ENCODE data around the gene TAPT1. TPM values are rescaled to one million over a fixed set of nuclear protein-coding genes. Genes with fewer than 3 reads are reported as not detected.

The TAPT1 gene
- total and polyA plus RNA-seq, 9 of the 15 experiments (the other 6 are each of a cell fraction or from before 2014, with no cell fraction given) = 1.6 to 36.7 (median 20.7) TPM

DNA sequence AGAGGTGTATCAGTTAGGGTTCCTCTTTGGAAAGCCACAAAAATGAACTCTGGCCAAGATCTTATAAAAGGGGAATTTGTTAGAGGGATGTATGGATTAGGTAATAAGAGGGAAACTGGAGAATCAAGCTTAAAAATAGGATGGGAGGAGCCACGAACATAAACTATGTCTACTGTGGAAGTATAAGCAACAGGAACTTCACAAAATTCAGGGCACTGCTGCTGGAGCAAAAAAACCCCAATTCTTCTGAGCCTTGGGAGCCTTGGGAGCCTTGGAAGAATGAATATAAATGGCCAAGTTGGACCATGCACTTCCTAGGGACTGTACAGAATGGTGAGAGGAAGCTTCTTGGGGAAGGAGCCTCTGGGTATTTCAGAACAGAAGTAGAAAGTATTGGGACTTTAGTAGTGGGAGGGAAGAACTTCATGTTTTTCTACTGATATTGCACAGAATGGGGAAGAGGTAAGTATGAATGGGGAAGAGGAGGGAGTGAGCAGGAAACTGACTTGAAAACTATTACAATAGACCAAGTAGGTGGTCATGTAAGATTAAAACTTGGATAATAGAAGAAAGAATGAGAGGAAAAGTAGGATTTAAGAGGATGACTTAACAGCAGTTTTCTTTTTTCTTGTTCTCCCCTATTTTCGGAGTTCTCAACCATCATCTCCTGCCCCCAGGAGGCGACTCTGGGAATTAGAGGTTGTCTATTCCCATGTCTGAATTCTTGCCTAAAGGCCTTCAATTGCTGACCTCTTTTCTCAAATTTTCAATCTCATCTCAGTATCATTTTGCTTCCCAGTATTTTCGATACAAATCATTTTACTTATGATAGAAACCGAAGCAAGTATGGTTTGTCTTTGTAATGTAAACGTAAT is 44.4 kb upstream of the TAPT1 start:
- no peaks in the 10 kb centered on the region for H3K79me2 ChIP-seq (ENCODE audit: control insufficient read depth, insufficient read depth, low read length)
- ATAC-seq = peak; percentile 64
- H2AFZ ChIP-seq (ENCODE audit: low read depth, low read length) = no peak overlapping the region
- H4K20me1 ChIP-seq (replicated peaks; ENCODE audit: control insufficient read depth, insufficient read depth, low read length) = no peaks in the 10 kb centered on the region
- WGBS (ENCODE audit: insufficient coverage, low coverage, missing lambda C conversion rate) = 0% methylated on average over 6 of the region's 6 CpGs
- no peaks in the 10 kb centered on the region for H3K4me1 ChIP-seq (replicated peaks in 1 of 2; ENCODE audit: control insufficient read depth in 2 of 2, insufficient read depth in 2 of 2, low read length in 2 of 2)
- no peaks in the 10 kb centered on the region; a peak in 1 of 5 replicates for H3K27me3 ChIP-seq (ENCODE audit: control insufficient read depth in 2 of 2, insufficient read depth in 2 of 2, low read length in 2 of 2)
- ChIA-PET POLR2A (no interaction called here), CTCF (ENCODE audit: low intra/inter-chr PET ratio) (interaction anchor here (0.9 kb wide), 1 partner anchor 245 kb away, joined by 3 read pairs; no protein-coding TSS in a partner anchor)
- no peaks in the 10 kb centered on the region for H3K9me1 ChIP-seq (ENCODE audit: control insufficient read depth, insufficient read depth, low read length)
- intact Hi-C loops (cut with micrococcal nuclease) (no loop called here), in situ Hi-C loops (cut with MboI) (loop anchor here (25.0 kb wide), 1 partner anchor 458 kb away; no protein-coding TSS in a partner anchor)
- no peaks in the 10 kb centered on the region for H3K36me3 ChIP-seq (ENCODE audit: control insufficient read depth, insufficient read depth, low read length)
- H3K4me2 ChIP-seq (ENCODE audit: insufficient read depth, low read length) = no peak overlapping the region
- FAIRE-seq = peak; percentile 70
- no peak overlapping the region for H3K4me3 ChIP-seq
- H3K27ac ChIP-seq (ENCODE audit: extremely low read depth, low read depth, low read length) = no peak overlapping the region
- no peaks in the 10 kb centered on the region for H3K9me3 ChIP-seq (replicated peaks; ENCODE audit: control insufficient read depth, insufficient read depth, low read depth, low read length)
- BruUV-seq (replicated peaks) = no TSS peak
- H3K9ac ChIP-seq (ENCODE audit: insufficient read depth in 1 of 2, low read depth in 2 of 2, low read length in 2 of 2) = no peak overlapping the region
- DNase-seq (ENCODE audit: extremely low read depth in 1 of 4, low spot score in 3 of 4) = peak in 3 of 4 experiments; percentile 19 to 37 (median 25)
- no peak for TF ChIP-seq GTF2F1 (IDR thresholded peaks at IDR 0.05; ENCODE audit: low read depth, low read length)
- TF ChIP-seq CHD1 (IDR thresholded peaks at IDR 0.05; ENCODE audit: low read length) = no peak
- no peak for TF ChIP-seq NEUROD1 (IDR thresholded peaks at IDR 0.05; ENCODE audit: borderline replicate concordance, low read depth, low read length, partially characterized antibody)
- TF ChIP-seq, protein P1, sequence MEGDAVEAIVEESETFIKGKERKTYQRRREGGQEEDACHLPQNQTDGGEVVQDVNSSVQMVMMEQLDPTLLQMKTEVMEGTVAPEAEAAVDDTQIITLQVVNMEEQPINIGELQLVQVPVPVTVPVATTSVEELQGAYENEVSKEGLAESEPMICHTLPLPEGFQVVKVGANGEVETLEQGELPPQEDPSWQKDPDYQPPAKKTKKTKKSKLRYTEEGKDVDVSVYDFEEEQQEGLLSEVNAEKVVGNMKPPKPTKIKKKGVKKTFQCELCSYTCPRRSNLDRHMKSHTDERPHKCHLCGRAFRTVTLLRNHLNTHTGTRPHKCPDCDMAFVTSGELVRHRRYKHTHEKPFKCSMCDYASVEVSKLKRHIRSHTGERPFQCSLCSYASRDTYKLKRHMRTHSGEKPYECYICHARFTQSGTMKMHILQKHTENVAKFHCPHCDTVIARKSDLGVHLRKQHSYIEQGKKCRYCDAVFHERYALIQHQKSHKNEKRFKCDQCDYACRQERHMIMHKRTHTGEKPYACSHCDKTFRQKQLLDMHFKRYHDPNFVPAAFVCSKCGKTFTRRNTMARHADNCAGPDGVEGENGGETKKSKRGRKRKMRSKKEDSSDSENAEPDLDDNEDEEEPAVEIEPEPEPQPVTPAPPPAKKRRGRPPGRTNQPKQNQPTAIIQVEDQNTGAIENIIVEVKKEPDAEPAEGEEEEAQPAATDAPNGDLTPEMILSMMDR (IDR thresholded peaks at IDR 0.05 in 2 of 3, conservative IDR thresholded peaks at IDR 0.05 in 1 of 3; ENCODE audit: insufficient read depth in 2 of 3, low read depth in 1 of 3, low read length in 3 of 3) = peak; percentile 28 to 49 (median 44); a peak in 5 of 6 replicates
- TF ChIP-seq ZNF583 (CRISPR knock-in tag; IDR thresholded peaks at IDR 0.05) = no peak
- no peak for TF ChIP-seq JUND (IDR thresholded peaks at IDR 0.05; ENCODE audit: borderline replicate concordance, low read depth, low read length)
- TF ChIP-seq JUND (tag; IDR thresholded peaks at IDR 0.05; ENCODE audit: borderline replicate concordance, low read depth, low read length) = no peak
- no peak for TF ChIP-seq CBX1 (IDR thresholded peaks at IDR 0.05; ENCODE audit: low read depth)
- TF ChIP-seq, protein P2, sequence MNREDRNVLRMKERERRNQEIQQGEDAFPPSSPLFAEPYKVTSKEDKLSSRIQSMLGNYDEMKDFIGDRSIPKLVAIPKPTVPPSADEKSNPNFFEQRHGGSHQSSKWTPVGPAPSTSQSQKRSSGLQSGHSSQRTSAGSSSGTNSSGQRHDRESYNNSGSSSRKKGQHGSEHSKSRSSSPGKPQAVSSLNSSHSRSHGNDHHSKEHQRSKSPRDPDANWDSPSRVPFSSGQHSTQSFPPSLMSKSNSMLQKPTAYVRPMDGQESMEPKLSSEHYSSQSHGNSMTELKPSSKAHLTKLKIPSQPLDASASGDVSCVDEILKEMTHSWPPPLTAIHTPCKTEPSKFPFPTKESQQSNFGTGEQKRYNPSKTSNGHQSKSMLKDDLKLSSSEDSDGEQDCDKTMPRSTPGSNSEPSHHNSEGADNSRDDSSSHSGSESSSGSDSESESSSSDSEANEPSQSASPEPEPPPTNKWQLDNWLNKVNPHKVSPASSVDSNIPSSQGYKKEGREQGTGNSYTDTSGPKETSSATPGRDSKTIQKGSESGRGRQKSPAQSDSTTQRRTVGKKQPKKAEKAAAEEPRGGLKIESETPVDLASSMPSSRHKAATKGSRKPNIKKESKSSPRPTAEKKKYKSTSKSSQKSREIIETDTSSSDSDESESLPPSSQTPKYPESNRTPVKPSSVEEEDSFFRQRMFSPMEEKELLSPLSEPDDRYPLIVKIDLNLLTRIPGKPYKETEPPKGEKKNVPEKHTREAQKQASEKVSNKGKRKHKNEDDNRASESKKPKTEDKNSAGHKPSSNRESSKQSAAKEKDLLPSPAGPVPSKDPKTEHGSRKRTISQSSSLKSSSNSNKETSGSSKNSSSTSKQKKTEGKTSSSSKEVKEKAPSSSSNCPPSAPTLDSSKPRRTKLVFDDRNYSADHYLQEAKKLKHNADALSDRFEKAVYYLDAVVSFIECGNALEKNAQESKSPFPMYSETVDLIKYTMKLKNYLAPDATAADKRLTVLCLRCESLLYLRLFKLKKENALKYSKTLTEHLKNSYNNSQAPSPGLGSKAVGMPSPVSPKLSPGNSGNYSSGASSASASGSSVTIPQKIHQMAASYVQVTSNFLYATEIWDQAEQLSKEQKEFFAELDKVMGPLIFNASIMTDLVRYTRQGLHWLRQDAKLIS (CRISPR knock-in tag; IDR thresholded peaks at IDR 0.05) = no peak
- no peak for TF ChIP-seq BRF1 (IDR thresholded peaks at IDR 0.05; ENCODE audit: borderline replicate concordance, extremely low read depth, insufficient read length)
- TF ChIP-seq, protein P3, sequence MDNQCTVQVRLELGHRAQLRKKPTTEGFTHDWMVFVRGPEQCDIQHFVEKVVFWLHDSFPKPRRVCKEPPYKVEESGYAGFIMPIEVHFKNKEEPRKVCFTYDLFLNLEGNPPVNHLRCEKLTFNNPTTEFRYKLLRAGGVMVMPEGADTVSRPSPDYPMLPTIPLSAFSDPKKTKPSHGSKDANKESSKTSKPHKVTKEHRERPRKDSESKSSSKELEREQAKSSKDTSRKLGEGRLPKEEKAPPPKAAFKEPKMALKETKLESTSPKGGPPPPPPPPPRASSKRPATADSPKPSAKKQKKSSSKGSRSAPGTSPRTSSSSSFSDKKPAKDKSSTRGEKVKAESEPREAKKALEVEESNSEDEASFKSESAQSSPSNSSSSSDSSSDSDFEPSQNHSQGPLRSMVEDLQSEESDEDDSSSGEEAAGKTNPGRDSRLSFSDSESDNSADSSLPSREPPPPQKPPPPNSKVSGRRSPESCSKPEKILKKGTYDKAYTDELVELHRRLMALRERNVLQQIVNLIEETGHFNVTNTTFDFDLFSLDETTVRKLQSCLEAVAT (IDR thresholded peaks at IDR 0.05) = no peak
- no peak for TF ChIP-seq CEBPB (tag; IDR thresholded peaks at IDR 0.05)
- peak; percentile 11 to 25; a peak in 1 of 4 replicates for TF ChIP-seq RAD21 (CRISPR knock-in tag; conservative IDR thresholded peaks at IDR 0.05 in 1 of 2, IDR thresholded peaks at IDR 0.05 in 1 of 2)
- TF ChIP-seq CBFB (CRISPR knock-in tag; IDR thresholded peaks at IDR 0.05) = no peak

Measured in K562 (cell line).